PC-9 (cell line): ENCODE results near the gene ZNF598. TPM values are rescaled to one million over a fixed set of nuclear protein-coding genes. Genes with fewer than 3 reads are reported as not detected.
A peak's percentile ranks its signal among the peaks of the same experiment; 100 is the strongest.

Experiments used
- BruUV-seq: library from RNA; stranded (reverse); fragments of 400-500 nt; replicated peaks from 2 replicates; lab custom pipeline; 2021; lab: Mats Ljungman, UMichigan
- CTCF ChIA-PET: fragments of 300-600 bp; sonication (Branson Sonifier 250); formaldehyde crosslinking; loops from one replicate; lab custom pipeline; 2022; ENCODE audit warnings: antibody characterized with exemption; lab: Charles Lee
- POLR2A ChIA-PET: fragments of 300-600 bp; sonication (Branson Sonifier 250); formaldehyde crosslinking; loops from one replicate; lab custom pipeline; 2022; ENCODE audit warnings: antibody characterized with exemption; ENCODE audit not compliant: unreplicated experiment; lab: Charles Lee
- DNase-seq, 2 experiments: peaks; one replicate each; pipeline versions ENCODE4 v3.0.0 to v3.0.0-alpha.2; 2015 to 2022; ENCODE audit warnings: mixed read lengths in 1 of 2
- H2AFZ ChIP-seq: fragments of 200-600 bp; sonication (generic); 2 replicates; pipeline ENCODE4 v1.8.1; 2017; ENCODE audit warnings: antibody characterized with exemption
- H3F3A ChIP-seq: fragments of 200-600 bp; sonication (generic); 2 replicates; pipeline ENCODE4 v1.8.1; 2017; ENCODE audit warnings: antibody characterized with exemption, mild to moderate bottlenecking, low read depth; ENCODE audit not compliant: insufficient read depth
- H3K27ac ChIP-seq: fragments of 200-600 bp; sonication (generic); 2 replicates; pipeline ENCODE4 v1.6.1; 2016; ENCODE audit warnings: mixed run types
- H3K27me3 ChIP-seq: fragments of 200-600 bp; sonication (generic); 2 replicates; pipeline ENCODE4 v1.6.1; 2016; ENCODE audit warnings: low read depth, mixed run types; ENCODE audit not compliant: insufficient read depth
- H3K36me3 ChIP-seq: fragments of 200-600 bp; sonication (generic); 2 replicates; pipeline ENCODE4 v1.6.1; 2016; ENCODE audit warnings: low read depth, mixed run types
- H3K4me1 ChIP-seq: fragments of 200-600 bp; sonication (generic); replicated peaks from 2 replicates; pipeline ENCODE4 v1.6.1; 2016; ENCODE audit warnings: mixed run types; ENCODE audit not compliant: insufficient read depth
- H3K4me2 ChIP-seq: fragments of 200-600 bp; sonication (generic); 2 replicates; pipeline ENCODE4 v1.6.1; 2017; ENCODE audit warnings: mixed run types
- H3K4me3 ChIP-seq: fragments of 200-600 bp; sonication (generic); 2 replicates; pipeline ENCODE4 v1.6.1; 2016; ENCODE audit warnings: mixed run types
- H3K79me2 ChIP-seq: fragments of 200-600 bp; sonication (generic); 2 replicates; pipeline ENCODE4 v1.6.1; 2017; ENCODE audit warnings: low read depth, mixed run types
- H3K9me2 ChIP-seq: fragments of 200-600 bp; sonication (generic); 2 replicates; pipeline ENCODE4 v1.8.1; 2017; ENCODE audit warnings: mild to moderate bottlenecking; ENCODE audit not compliant: insufficient read depth
- H3K9me3 ChIP-seq: fragments of 200-600 bp; sonication (generic); 2 replicates; pipeline ENCODE4 v1.8.1; 2016; ENCODE audit warnings: low read depth; ENCODE audit not compliant: insufficient read depth
- H4K20me1 ChIP-seq: fragments of 200-600 bp; sonication (generic); 2 replicates; pipeline ENCODE4 v1.8.1; 2017; ENCODE audit not compliant: insufficient read depth
- CTCF ChIP-seq: fragments of 200-600 bp; sonication (generic); conservative IDR thresholded peaks from 2 replicates; pipeline ENCODE4 v1.6.1; 2017; ENCODE audit warnings: mixed run types, antibody characterized with exemption, mild to moderate bottlenecking, moderate library complexity
- EZH2 ChIP-seq: fragments of 200-600 bp; sonication (generic); IDR thresholded peaks from 2 replicates; pipeline ENCODE4 v1.8.0; 2017; ENCODE audit warnings: antibody characterized with exemption, low read depth
- intact Hi-C: fragments of 100-400 bp; cut with micrococcal nuclease; formaldehyde crosslinking; loops from one replicate; pipeline ENCODE4 v1.10.0; 2022; ENCODE audit not compliant: unreplicated experiment
- total RNA-seq: library from RNA; stranded (reverse); gene quantifications from 2 replicates; pipeline ENCODE4 v1.2.3, GENCODE V29; 2021

Gene ZNF598
- total RNA-seq, 1 experiment from 2014 or later, result 72.5 TPM

GRCh38 chr16:2004795-2005517 lies 4.7 kb downstream of the ZNF598 start:
- Histone ChIP-seq H3K9me2 (no peaks in the 10 kb centered on the region), H3K27ac (no peak overlapping the region), H3F3A (peaks cover 14% of the 10 kb centered on the region; the same call in 1 of the 2 replicates), H4K20me1 (peaks cover 51% of the 10 kb centered on the region), H3K27me3 (no peaks in the 10 kb centered on the region), H3K79me2 (peaks cover 63% of the 10 kb centered on the region), H3K4me1 (peaks cover 13% of the 10 kb centered on the region), H2AFZ (no peak overlapping the region), H3K4me2 (no peak overlapping the region), H3K9me3 (no peaks in the 10 kb centered on the region), H3K4me3 (no peak overlapping the region), H3K36me3 (0 out of 2 replicates have a peak, but pooled peaks cover 5% of the 10 kb centered on the region)
- intact Hi-C loops, result loop anchor here (10.0 kb wide), 1 partner anchor 250 kb away; the partner anchor contains the start of gene ECI1
- POLR2A ChIA-PET, result no interaction called here
- BruUV-seq, result no TSS peak
- CTCF ChIA-PET, result interaction anchor here (0.5 to 1.4 kb wide), 3 partner anchors 136 to 245 kb away, joined by 3 to 11 read pairs (median 4); partner anchors contain the start of gene TRAF7
- no peak for TF ChIP-seq CTCF
- no peak for TF ChIP-seq EZH2
- no peak for DNase-seq

GRCh38 chr16:2003827-2004641 lies 5.6 kb downstream of the ZNF598 start:
- POLR2A ChIA-PET, result interaction anchor here (0.6 kb wide), 2 partner anchors 136 to 151 kb away, joined by 4 to 12 read pairs; partner anchors contain the start of gene TRAF7
- peaks cover 52% of the 10 kb centered on the region for H4K20me1 ChIP-seq
- no peak overlapping the region for H3K4me3 ChIP-seq
- DNase-seq, result peak; percentile 56 to 82
- intact Hi-C loops, result loop anchor here (10.0 kb wide), 1 partner anchor 251 kb away; the partner anchor contains the start of gene ECI1
- H3K9me3 ChIP-seq, result no peaks in the 10 kb centered on the region
- H3K4me2 ChIP-seq, result no peak overlapping the region
- peaks cover 14% of the 10 kb centered on the region; the same call in 1 of the 2 replicates for H3F3A ChIP-seq
- H2AFZ ChIP-seq, result no peak overlapping the region
- no peak overlapping the region for H3K27ac ChIP-seq
- no peak for TF ChIP-seq EZH2
- peak; percentile 85 for TF ChIP-seq CTCF
- no peaks in the 10 kb centered on the region for H3K9me2 ChIP-seq
- no peaks in the 10 kb centered on the region for H3K27me3 ChIP-seq
- H3K36me3 ChIP-seq, result 0 out of 2 replicates have a peak, but pooled peaks cover 5% of the 10 kb centered on the region
- CTCF ChIA-PET, result interaction anchor here (0.6 to 1.4 kb wide), 3 partner anchors 103 to 151 kb away, joined by 3 to 9 read pairs (median 4); partner anchors contain the start of gene TRAF7
- H3K4me1 ChIP-seq, result peaks cover 13% of the 10 kb centered on the region
- no TSS peak for BruUV-seq
- peaks cover 57% of the 10 kb centered on the region for H3K79me2 ChIP-seq

GRCh38 chr16:2003231-2003826 lies 6.3 kb downstream of the ZNF598 start:
- Histone ChIP-seq H3K4me3 (no peak overlapping the region), H3K9me2 (no peaks in the 10 kb centered on the region), H3K4me2 (no peak overlapping the region), H3K36me3 (0 out of 2 replicates have a peak, but pooled peaks cover 5% of the 10 kb centered on the region), H3K27ac (no peak overlapping the region), H4K20me1 (peaks cover 46% of the 10 kb centered on the region), H3K27me3 (no peaks in the 10 kb centered on the region), H3K9me3 (no peaks in the 10 kb centered on the region), H3K4me1 (peaks cover 12% of the 10 kb centered on the region), H3F3A (peaks cover 7% of the 10 kb centered on the region; the same call in 1 of the 2 replicates), H2AFZ (no peak overlapping the region), H3K79me2 (peaks cover 50% of the 10 kb centered on the region)
- DNase-seq, result no peak
- TF ChIP-seq EZH2 (no peak), CTCF (no peak)
- CTCF ChIA-PET, result interaction anchor here (0.5 to 1.4 kb wide), 2 partner anchors 137 to 217 kb away, joined by 3 to 6 read pairs; no protein-coding TSS in a partner anchor
- intact Hi-C loops, result loop anchor here (10.0 kb wide), 1 partner anchor 251 kb away; the partner anchor contains the start of gene ECI1
- POLR2A ChIA-PET, result interaction anchor here (0.6 kb wide), 1 partner anchor 137 kb away, joined by 12 read pairs; no protein-coding TSS in a partner anchor
- no TSS peak for BruUV-seq
